Activated CD4-positive, alpha-beta memory T cell treated with anti-CD3 and anti-CD28 coated beads, Interleukin-2, amount 10 ng/mL, durations not matched to agents 7 days and 5 days (primary cell): ENCODE results near the gene SLC16A12. TPM values are rescaled to one million over a fixed set of nuclear protein-coding genes. Genes with fewer than 3 reads are reported as not detected.

ENCODE experiments used
- CTCF ChIA-PET: fragments of 350-600 bp; sonication (Branson Sonifier 250); formaldehyde crosslinking; loops from one replicate; lab custom pipeline; 2021; ENCODE audit warnings: antibody characterized with exemption, inconsistent platforms; lab: Charles Lee
- POLR2A ChIA-PET: fragments of 350-600 bp; sonication (Branson Sonifier 250); formaldehyde crosslinking; loops from one replicate; lab custom pipeline; 2021; ENCODE audit warnings: antibody characterized with exemption; lab: Charles Lee
- DNase-seq: peaks from one replicate; pipeline ENCODE4 v3.0.0-alpha.2; 2020
- H3K27ac Mint-ChIP-seq: one replicate; pipeline ENCODE4 v1.8.0; 2021; ENCODE audit warnings: mild to moderate bottlenecking, mixed read lengths
- H3K27me3 Mint-ChIP-seq: one replicate; pipeline ENCODE4 v1.8.0; 2021; ENCODE audit warnings: mixed read lengths
- H3K36me3 Mint-ChIP-seq: one replicate; pipeline ENCODE4 v1.8.0; 2021; ENCODE audit warnings: low read depth, mixed read lengths
- H3K4me1 Mint-ChIP-seq: one replicate; pipeline ENCODE4 v1.8.0; 2021; ENCODE audit warnings: mixed read lengths
- H3K4me3 Mint-ChIP-seq: one replicate; pipeline ENCODE4 v1.8.0; 2021; ENCODE audit warnings: mild to moderate bottlenecking, mixed read lengths
- H3K9me3 Mint-ChIP-seq: one replicate; pipeline ENCODE4 v1.8.0; 2021; ENCODE audit warnings: mixed read lengths
- total RNA-seq, 2 experiments: library from RNA; stranded (reverse); gene quantifications; one replicate each; pipeline ENCODE4 v1.2.3, GENCODE V29; 2021

Gene SLC16A12
- total RNA-seq, 2 experiments from 2014 or later: not detected

DNA sequence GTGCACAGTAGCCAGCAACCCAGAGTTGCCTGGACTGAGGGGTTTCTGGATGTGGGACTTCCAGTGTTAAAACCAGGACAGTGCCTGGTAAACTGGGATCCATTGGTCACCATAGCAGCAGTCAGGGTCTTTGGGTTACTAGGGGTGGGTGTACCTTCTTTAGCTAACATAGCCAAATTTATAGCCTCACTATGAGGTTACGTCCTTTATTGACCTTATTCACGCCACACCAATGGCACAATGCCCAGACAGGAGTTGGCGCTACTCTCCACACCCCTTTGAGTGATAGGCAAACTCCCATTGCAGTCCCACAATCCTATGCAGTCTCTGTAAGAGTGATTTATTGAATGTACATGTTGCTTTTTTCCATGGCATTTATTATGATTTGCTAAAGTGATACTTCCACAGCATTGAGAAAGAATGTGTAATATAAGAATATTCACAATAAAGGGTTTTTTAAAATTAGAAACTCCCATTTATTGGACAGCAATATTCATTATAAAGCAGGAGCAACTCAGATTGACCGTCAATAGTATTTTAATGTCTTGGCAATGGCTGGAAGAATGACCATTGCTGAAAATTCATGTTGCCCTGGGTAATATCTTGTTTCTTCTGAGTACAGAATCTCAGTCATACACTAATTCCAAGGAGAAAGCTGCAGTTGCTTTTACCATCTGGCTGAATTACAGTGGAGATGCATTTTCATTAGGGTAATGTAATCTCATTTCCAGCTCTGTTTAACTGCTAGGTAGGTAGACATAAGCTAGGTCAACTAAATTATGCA lies 95.0 kb downstream of the SLC16A12 start:
- ChIA-PET CTCF (no interaction called here), POLR2A (no interaction called here)
- Mint-ChIP-seq H3K36me3 (no peaks in the 10 kb centered on the region), H3K27ac (no peak overlapping the region), H3K4me1 (no peaks in the 10 kb centered on the region), H3K4me3 (no peak overlapping the region), H3K9me3 (no peaks in the 10 kb centered on the region), H3K27me3 (peaks cover 38% of the 10 kb centered on the region)
- no peak for DNase-seq

GRCh38 chr10:89438525-89438924 lies 96.9 kb downstream of the SLC16A12 start:
- CTCF ChIA-PET: no interaction called here
- Mint-ChIP-seq H3K4me3 (no peak overlapping the region), H3K27ac (no peak overlapping the region), H3K27me3 (peaks cover 47% of the 10 kb centered on the region), H3K4me1 (no peaks in the 10 kb centered on the region), H3K9me3 (no peaks in the 10 kb centered on the region), H3K36me3 (no peaks in the 10 kb centered on the region)
- POLR2A ChIA-PET: no interaction called here
- no peak for DNase-seq

GRCh38 chr10:89431977-89432376 lies 103.4 kb downstream of the SLC16A12 start:
- POLR2A ChIA-PET: no interaction called here
- peaks cover 33% of the 10 kb centered on the region for H3K27me3 Mint-ChIP-seq
- H3K9me3 Mint-ChIP-seq: no peaks in the 10 kb centered on the region
- no peak overlapping the region for H3K27ac Mint-ChIP-seq
- CTCF ChIA-PET: no interaction called here
- no peaks in the 10 kb centered on the region for H3K36me3 Mint-ChIP-seq
- H3K4me1 Mint-ChIP-seq: no peaks in the 10 kb centered on the region
- H3K4me3 Mint-ChIP-seq: no peak overlapping the region
- no peak for DNase-seq

- Mint-ChIP-seq H3K9me3 (no peaks in the 10 kb centered on the region), H3K27ac (no peak overlapping the region), H3K36me3 (peaks cover under 1% of the 10 kb centered on the region), H3K4me1 (no peaks in the 10 kb centered on the region), H3K4me3 (no peak overlapping the region), H3K27me3 (peaks cover 10% of the 10 kb centered on the region)
- CTCF ChIA-PET: interaction anchor here (0.6 to 1.2 kb wide), 2 partner anchors 10 to 12 kb away, joined by 3 read pairs; no protein-coding TSS in a partner anchor
- POLR2A ChIA-PET: interaction anchor here (0.9 kb wide), 1 partner anchor 10 kb away, joined by 3 read pairs; no protein-coding TSS in a partner anchor
- DNase-seq: no peak
These were observed 106.5 kb downstream of the SLC16A12 start for GRCh38 chr10:89428877-89429276.

GRCh38 chr10:89427629-89428028 lies 107.8 kb downstream of the SLC16A12 start:
- POLR2A ChIA-PET: no interaction called here

GRCh38 chr10:89426230-89426868 lies 109.0 kb downstream of the SLC16A12 start:
- H3K27ac Mint-ChIP-seq: no peak overlapping the region
- CTCF ChIA-PET: no interaction called here
- H3K27me3 Mint-ChIP-seq: peaks cover 3% of the 10 kb centered on the region
- no peak for DNase-seq
- H3K4me1 Mint-ChIP-seq: peaks cover 2% of the 10 kb centered on the region
- no peaks in the 10 kb centered on the region for H3K9me3 Mint-ChIP-seq
- POLR2A ChIA-PET: no interaction called here
- H3K36me3 Mint-ChIP-seq: peaks cover 20% of the 10 kb centered on the region
- H3K4me3 Mint-ChIP-seq: no peak overlapping the region

More at GRCh38 chr10:89427629-89428028, 107.8 kb downstream of the SLC16A12 start:
- H3K36me3 Mint-ChIP-seq: peaks cover 9% of the 10 kb centered on the region
- DNase-seq: no peak
- no peaks in the 10 kb centered on the region for H3K4me1 Mint-ChIP-seq
- peaks cover 3% of the 10 kb centered on the region for H3K27me3 Mint-ChIP-seq
- no peaks in the 10 kb centered on the region for H3K9me3 Mint-ChIP-seq
- CTCF ChIA-PET: no interaction called here
- H3K27ac Mint-ChIP-seq: no peak overlapping the region
- no peak overlapping the region for H3K4me3 Mint-ChIP-seq

GRCh38 chr10:89425000-89425399 lies 110.4 kb downstream of the SLC16A12 start:
- Mint-ChIP-seq H3K4me3 (no peak overlapping the region), H3K27me3 (peaks cover 3% of the 10 kb centered on the region), H3K36me3 (peaks cover 33% of the 10 kb centered on the region), H3K9me3 (no peaks in the 10 kb centered on the region), H3K27ac (no peak overlapping the region), H3K4me1 (peaks cover 11% of the 10 kb centered on the region)
- CTCF ChIA-PET: no interaction called here
- POLR2A ChIA-PET: no interaction called here
- DNase-seq: no peak

- no peaks in the 10 kb centered on the region for H3K27me3 Mint-ChIP-seq
- ChIA-PET CTCF (no interaction called here), POLR2A (no interaction called here)
- no peak overlapping the region for H3K27ac Mint-ChIP-seq
- no peaks in the 10 kb centered on the region for H3K9me3 Mint-ChIP-seq
- H3K4me3 Mint-ChIP-seq: no peak overlapping the region
- peaks cover 58% of the 10 kb centered on the region for H3K36me3 Mint-ChIP-seq
- H3K4me1 Mint-ChIP-seq: peaks cover 36% of the 10 kb centered on the region
- no peak for DNase-seq
These were observed 114.3 kb downstream of the SLC16A12 start for GRCh38 chr10:89421018-89421476.

GRCh38 chr10:89419548-89419947 lies 115.8 kb downstream of the SLC16A12 start:
- ChIA-PET POLR2A (interaction anchor here (0.9 to 1.7 kb wide), 3 partner anchors 168 to 282 kb away, joined by 3 read pairs; partner anchors contain the start of genes KIF20B and LIPA), CTCF (interaction anchor here (0.6 to 2.0 kb wide), 3 partner anchors 50 to 149 kb away, joined by 3 to 7 read pairs (median 5); partner anchors contain the start of gene IFIT2)
- Mint-ChIP-seq H3K4me3 (peak overlapping the region; percentile 14), H3K27me3 (no peaks in the 10 kb centered on the region), H3K9me3 (no peaks in the 10 kb centered on the region), H3K27ac (no peak overlapping the region), H3K4me1 (peaks cover 43% of the 10 kb centered on the region), H3K36me3 (peaks cover 68% of the 10 kb centered on the region)
- DNase-seq: no peak

GRCh38 chr10:89416465-89416864 lies 118.9 kb downstream of the SLC16A12 start:
- ChIA-PET POLR2A (interaction anchor here (1.3 kb wide), 1 partner anchor 285 kb away, joined by 3 read pairs; the partner anchor contains the start of gene KIF20B), CTCF (interaction anchor here (0.6 kb wide), 1 partner anchor 13 kb away, joined by 3 read pairs; no protein-coding TSS in a partner anchor)
- no peaks in the 10 kb centered on the region for H3K27me3 Mint-ChIP-seq
- H3K27ac Mint-ChIP-seq: peak overlapping the region; percentile 98
- peak overlapping the region; percentile 95 for H3K4me3 Mint-ChIP-seq
- H3K9me3 Mint-ChIP-seq: peaks cover 9% of the 10 kb centered on the region
- peaks cover 76% of the 10 kb centered on the region for H3K36me3 Mint-ChIP-seq
- DNase-seq: no peak
- H3K4me1 Mint-ChIP-seq: peaks cover 64% of the 10 kb centered on the region

GRCh38 chr10:89414879-89415821 lies 120.2 kb downstream of the SLC16A12 start:
- ChIA-PET CTCF (interaction anchor here (1.0 to 3.6 kb wide), 7 partner anchors 23 to 281 kb away, joined by 3 to 19 read pairs (median 4); partner anchors contain the start of genes IFIT1, IFIT2, IFIT3 and LIPA), POLR2A (interaction anchor here (0.6 to 3.1 kb wide), 23 partner anchors 8 to 1553 kb away, joined by 3 to 50 read pairs (median 4); partner anchors contain the start of genes FAS, IFIT1, IFIT2 and IFIT3)
- H3K4me1 Mint-ChIP-seq: peaks cover 66% of the 10 kb centered on the region
- peak overlapping the region; percentile 98 for H3K27ac Mint-ChIP-seq
- peaks cover 76% of the 10 kb centered on the region for H3K36me3 Mint-ChIP-seq
- H3K4me3 Mint-ChIP-seq: peak overlapping the region; percentile 95
- H3K9me3 Mint-ChIP-seq: peaks cover 11% of the 10 kb centered on the region
- no peaks in the 10 kb centered on the region for H3K27me3 Mint-ChIP-seq
- DNase-seq: peak; percentile 54
